ENCODE results near the gene ZNF664. TPM values are rescaled to one million over a fixed set of nuclear protein-coding genes. Genes with fewer than 3 reads are reported as not detected.

Gene ZNF664
- total RNA-seq, 2 experiments from 2014 or later = 42.2 to 46.0 TPM

- intact Hi-C loops (cut with micrococcal nuclease) = no loop called here
- CTCF ChIA-PET = interaction anchor here (1.6 kb wide), 1 partner anchor 11 kb away, joined by 6 read pairs; no protein-coding TSS in a partner anchor
- Mint-ChIP-seq H3K4me3 (no peak overlapping the region), H3K27ac (no peak overlapping the region), H3K4me1 (ENCODE audit: low read depth) (no peaks in the 10 kb centered on the region), H3K9me3 (no peaks in the 10 kb centered on the region), H3K36me3 (ENCODE audit: low read depth) (no peaks in the 10 kb centered on the region), H3K27me3 (ENCODE audit: low read depth) (no peaks in the 10 kb centered on the region)
- no peak for DNase-seq
These were observed 51.8 kb downstream of the ZNF664 start for GRCh38 chr12:124024776-124025175.

DNA sequence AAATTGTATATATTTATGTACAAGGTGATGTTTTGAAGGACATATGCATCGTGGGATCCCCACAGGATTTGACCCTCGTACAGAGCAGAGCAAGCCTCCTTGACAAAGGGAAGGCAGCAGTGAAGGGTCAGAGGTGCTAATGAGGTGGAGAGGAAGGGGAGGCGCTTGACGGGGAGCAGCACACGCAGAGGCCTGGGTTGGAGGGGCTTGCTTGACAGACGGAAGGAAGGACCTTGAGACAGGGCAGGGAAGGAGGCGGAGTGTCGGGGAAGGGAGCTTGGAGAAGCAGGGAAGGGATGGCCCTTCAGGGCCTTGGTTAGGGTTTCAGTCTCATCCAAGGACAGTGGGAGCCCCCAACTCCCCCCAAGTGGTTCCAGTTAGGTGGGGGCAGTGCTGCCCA lies 52.6 kb downstream of the ZNF664 start:
- Mint-ChIP-seq H3K27me3 (ENCODE audit: low read depth) (no peaks in the 10 kb centered on the region), H3K9me3 (no peaks in the 10 kb centered on the region), H3K4me3 (no peak overlapping the region), H3K27ac (no peak overlapping the region), H3K4me1 (ENCODE audit: low read depth) (no peaks in the 10 kb centered on the region), H3K36me3 (ENCODE audit: low read depth) (no peaks in the 10 kb centered on the region)
- intact Hi-C loops (cut with micrococcal nuclease) = no loop called here
- no peak for DNase-seq
- CTCF ChIA-PET = interaction anchor here (0.5 to 1.6 kb wide), 3 partner anchors 10 to 261 kb away, joined by 3 to 6 read pairs (median 3); no protein-coding TSS in a partner anchor

DNA sequence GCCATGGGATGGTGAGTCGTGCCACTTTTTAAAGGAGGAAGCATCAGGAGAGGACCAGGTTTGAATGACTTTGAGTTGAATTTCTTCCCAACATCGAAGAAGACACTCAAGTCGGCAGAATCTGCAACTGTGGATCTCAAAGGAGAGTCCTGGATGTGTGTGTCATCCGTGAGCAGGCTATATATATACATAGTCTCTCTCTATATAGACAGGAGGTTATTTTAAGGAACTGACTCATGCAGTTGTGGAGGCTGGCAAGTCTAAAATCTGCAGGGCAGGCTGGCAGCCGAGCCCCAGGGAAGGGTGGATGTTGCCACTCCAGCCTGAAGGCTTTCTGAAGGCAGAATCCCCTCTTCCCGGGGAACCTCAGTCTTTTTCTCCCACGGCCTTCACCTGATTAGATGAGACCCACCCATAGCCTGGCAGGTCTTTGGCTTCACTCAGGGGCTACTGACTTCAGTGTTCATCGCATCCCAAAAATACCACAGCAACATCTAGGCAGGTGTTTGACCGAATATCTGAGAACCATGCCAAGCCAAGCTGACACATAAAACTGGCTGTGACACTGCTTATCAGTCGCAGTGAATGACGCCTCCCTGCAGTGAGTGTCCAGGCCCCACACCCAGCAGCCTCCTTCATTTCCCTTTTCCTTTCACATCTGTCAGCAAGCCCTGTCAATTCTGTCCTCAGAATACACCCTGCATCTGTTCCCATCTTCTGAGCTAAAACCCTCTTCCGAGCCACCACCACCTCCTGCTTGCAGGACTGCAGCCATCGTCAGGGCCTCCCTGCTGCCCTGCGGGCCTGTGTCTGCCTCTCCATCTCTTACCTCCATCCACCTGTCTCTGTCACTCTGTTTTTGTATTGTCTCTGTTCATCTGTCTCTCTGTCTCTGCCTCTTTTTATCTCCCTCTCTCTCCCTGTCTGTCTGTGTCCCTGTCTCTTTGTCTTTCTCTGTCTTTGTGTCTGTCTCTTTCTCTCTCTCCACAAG lies 54.0 kb downstream of the ZNF664 start:
- CTCF ChIA-PET = no interaction called here
- no peaks in the 10 kb centered on the region for H3K4me1 Mint-ChIP-seq (ENCODE audit: low read depth)
- H3K27ac Mint-ChIP-seq = no peak overlapping the region
- H3K27me3 Mint-ChIP-seq (ENCODE audit: low read depth) = no peaks in the 10 kb centered on the region
- no peaks in the 10 kb centered on the region for H3K9me3 Mint-ChIP-seq
- no peaks in the 10 kb centered on the region for H3K36me3 Mint-ChIP-seq (ENCODE audit: low read depth)
- H3K4me3 Mint-ChIP-seq = no peak overlapping the region
- intact Hi-C loops (cut with micrococcal nuclease) = no loop called here
- no peak for DNase-seq

DNA sequence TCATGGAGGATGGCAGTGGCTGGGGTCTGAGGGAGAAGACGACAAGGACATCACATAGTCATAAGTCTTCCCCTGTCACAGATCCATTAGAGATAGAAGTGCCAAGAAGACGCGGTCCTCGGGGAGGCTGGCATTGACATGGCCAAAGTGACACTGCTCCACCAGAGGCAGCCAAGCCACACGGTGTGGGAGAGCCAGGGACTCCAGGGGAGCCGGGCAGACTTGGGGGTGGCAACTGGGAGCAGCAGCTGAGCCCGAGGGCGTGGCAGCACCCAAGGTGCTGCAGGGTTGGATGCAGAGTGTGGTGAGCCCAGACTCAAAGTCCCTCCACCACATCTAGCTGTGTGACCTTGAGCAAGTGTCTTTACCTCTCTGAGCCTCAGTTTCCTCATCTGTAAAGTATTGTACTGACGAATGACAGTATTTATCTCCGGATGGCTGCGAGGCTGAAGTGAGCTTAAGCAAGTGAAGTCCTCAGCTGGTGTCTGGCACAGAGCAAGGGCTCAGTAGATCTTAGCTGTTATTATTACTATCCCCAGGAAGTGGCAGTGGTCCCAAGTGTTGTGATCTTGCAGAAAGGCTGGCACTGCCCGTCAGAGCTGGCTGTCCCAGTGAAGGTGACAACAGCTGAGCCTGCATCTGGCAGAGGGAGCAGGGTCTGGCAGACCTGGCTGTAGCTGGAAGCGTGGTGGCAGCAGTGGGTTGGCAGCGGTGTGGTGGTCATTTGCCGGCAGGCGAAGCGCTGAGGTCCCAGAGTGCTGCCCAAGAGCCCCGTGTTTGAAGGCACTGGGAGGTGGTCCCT lies 54.9 kb downstream of the ZNF664 start:
- Mint-ChIP-seq H3K4me1 (ENCODE audit: low read depth) (no peaks in the 10 kb centered on the region), H3K27ac (no peak overlapping the region), H3K4me3 (no peak overlapping the region), H3K27me3 (ENCODE audit: low read depth) (no peaks in the 10 kb centered on the region), H3K36me3 (ENCODE audit: low read depth) (no peaks in the 10 kb centered on the region), H3K9me3 (no peaks in the 10 kb centered on the region)
- no peak for DNase-seq
- intact Hi-C loops (cut with micrococcal nuclease) = no loop called here
- CTCF ChIA-PET = interaction anchor here (0.6 kb wide), 1 partner anchor 12 kb away, joined by 3 read pairs; no protein-coding TSS in a partner anchor

DNA sequence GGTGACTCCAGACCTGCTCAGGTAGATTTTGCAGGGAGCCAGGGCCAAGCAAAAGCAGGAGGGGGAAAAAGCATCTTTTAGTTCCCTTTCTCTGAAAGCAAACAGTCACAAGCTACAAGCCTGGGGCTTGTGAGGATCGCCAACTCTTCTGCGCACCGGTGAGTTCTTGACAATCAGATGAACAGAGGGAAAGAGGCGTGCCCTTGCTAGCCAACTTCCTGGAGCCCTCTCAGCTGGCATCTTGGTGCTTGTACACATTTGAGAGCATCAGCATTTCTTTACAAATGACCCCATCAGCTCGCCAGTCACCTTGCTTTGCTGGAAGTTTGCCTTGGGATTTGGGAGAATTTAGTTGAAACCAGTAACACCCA lies 55.5 kb downstream of the ZNF664 start:
- no peak overlapping the region for H3K27ac Mint-ChIP-seq
- H3K9me3 Mint-ChIP-seq = no peaks in the 10 kb centered on the region
- H3K27me3 Mint-ChIP-seq (ENCODE audit: low read depth) = peaks cover 2% of the 10 kb centered on the region
- DNase-seq = no peak
- no peak overlapping the region for H3K4me3 Mint-ChIP-seq
- intact Hi-C loops (cut with micrococcal nuclease) = no loop called here
- H3K4me1 Mint-ChIP-seq (ENCODE audit: low read depth) = no peaks in the 10 kb centered on the region
- no peaks in the 10 kb centered on the region for H3K36me3 Mint-ChIP-seq (ENCODE audit: low read depth)
- CTCF ChIA-PET = interaction anchor here (0.6 kb wide), 1 partner anchor 11 kb away, joined by 3 read pairs; no protein-coding TSS in a partner anchor

- Mint-ChIP-seq H3K4me1 (ENCODE audit: low read depth) (no peaks in the 10 kb centered on the region), H3K27ac (no peak overlapping the region), H3K4me3 (no peak overlapping the region), H3K9me3 (no peaks in the 10 kb centered on the region), H3K27me3 (ENCODE audit: low read depth) (peaks cover 2% of the 10 kb centered on the region), H3K36me3 (ENCODE audit: low read depth) (no peaks in the 10 kb centered on the region)
- DNase-seq = no peak
- intact Hi-C loops (cut with micrococcal nuclease) = loop anchor here (10.0 kb wide), 1 partner anchor 535 kb away; the partner anchor contains the start of gene NCOR2
- CTCF ChIA-PET = interaction anchor here (1.8 to 2.8 kb wide), 2 partner anchors 15 to 125 kb away, joined by 4 to 21 read pairs; no protein-coding TSS in a partner anchor
These were observed 57.0 kb downstream of the ZNF664 start for GRCh38 chr12:124030008-124030407.

GRCh38 chr12:124030510-124030909 lies 57.5 kb downstream of the ZNF664 start:
- CTCF ChIA-PET = interaction anchor here (1.2 to 2.8 kb wide), 3 partner anchors 14 to 126 kb away, joined by 3 to 21 read pairs (median 4); no protein-coding TSS in a partner anchor
- H3K27ac Mint-ChIP-seq = no peak overlapping the region
- no peak for DNase-seq
- H3K4me1 Mint-ChIP-seq (ENCODE audit: low read depth) = no peaks in the 10 kb centered on the region
- peaks cover 2% of the 10 kb centered on the region for H3K27me3 Mint-ChIP-seq (ENCODE audit: low read depth)
- H3K4me3 Mint-ChIP-seq = no peak overlapping the region
- H3K36me3 Mint-ChIP-seq (ENCODE audit: low read depth) = no peaks in the 10 kb centered on the region
- intact Hi-C loops (cut with micrococcal nuclease) = loop anchor here (10.0 kb wide), 1 partner anchor 534 kb away; the partner anchor contains the start of gene NCOR2
- no peaks in the 10 kb centered on the region for H3K9me3 Mint-ChIP-seq

DNA sequence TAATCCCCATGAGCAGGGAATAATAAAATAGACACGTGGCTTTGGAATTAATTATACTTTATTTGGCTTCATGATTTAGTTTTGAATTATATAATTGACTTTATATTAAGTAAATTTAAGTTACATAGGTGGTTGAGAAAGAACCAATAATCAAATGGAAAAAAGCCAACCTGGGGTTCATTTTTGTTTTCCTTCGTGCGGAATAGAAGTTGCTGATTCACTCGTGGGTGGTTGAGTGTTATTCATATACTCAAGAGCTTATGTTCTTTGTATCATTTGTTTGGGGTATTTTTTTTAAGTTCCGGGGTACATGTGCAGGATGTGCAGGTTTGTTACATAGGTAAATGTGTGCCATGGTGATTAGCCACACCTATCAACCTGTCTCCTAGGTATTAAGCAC lies 58.0 kb downstream of the ZNF664 start:
- Mint-ChIP-seq H3K27ac (no peak overlapping the region), H3K36me3 (ENCODE audit: low read depth) (no peaks in the 10 kb centered on the region), H3K27me3 (ENCODE audit: low read depth) (peaks cover 2% of the 10 kb centered on the region), H3K4me3 (no peak overlapping the region), H3K4me1 (ENCODE audit: low read depth) (no peaks in the 10 kb centered on the region), H3K9me3 (no peaks in the 10 kb centered on the region)
- CTCF ChIA-PET = interaction anchor here (0.7 to 2.8 kb wide), 8 partner anchors 11 to 610 kb away, joined by 3 to 21 read pairs (median 4); no protein-coding TSS in a partner anchor
- no peak for DNase-seq
- intact Hi-C loops (cut with micrococcal nuclease) = loop anchor here (10.0 kb wide), 1 partner anchor 534 kb away; the partner anchor contains the start of gene NCOR2

DNA sequence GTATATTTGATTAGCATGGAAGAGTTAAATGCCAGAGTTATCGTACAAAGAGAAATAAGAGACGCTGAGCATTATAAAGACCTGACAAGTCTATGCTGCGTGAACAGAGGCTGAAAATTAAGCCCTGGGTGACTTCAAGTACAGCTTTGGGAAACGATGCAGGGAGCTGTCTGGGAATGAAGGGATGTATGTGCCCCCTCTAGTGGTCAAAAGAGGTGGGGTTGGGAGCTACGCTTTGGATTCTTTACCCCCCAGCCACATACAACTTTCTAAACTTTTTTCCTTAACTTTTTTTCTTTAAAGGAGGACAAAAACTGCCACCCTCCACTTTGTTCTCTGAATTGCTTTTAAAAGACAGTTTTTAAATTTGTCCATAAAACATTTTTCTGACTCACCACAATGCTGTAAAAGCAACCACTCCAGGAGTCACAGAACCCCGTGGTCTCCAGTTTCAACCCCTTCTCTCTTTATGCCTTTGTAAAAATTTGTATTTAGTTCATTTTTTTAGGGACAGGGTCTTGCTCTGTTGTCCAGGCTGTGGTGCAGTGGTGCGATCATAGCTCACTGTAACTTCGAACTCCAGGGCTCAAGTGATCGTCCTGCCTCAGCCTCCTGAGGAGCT lies 59.4 kb downstream of the ZNF664 start:
- Mint-ChIP-seq H3K9me3 (no peaks in the 10 kb centered on the region), H3K4me3 (no peak overlapping the region), H3K36me3 (ENCODE audit: low read depth) (no peaks in the 10 kb centered on the region), H3K27ac (no peak overlapping the region), H3K27me3 (ENCODE audit: low read depth) (peaks cover 2% of the 10 kb centered on the region), H3K4me1 (ENCODE audit: low read depth) (no peaks in the 10 kb centered on the region)
- CTCF ChIA-PET = interaction anchor here (0.5 to 2.8 kb wide), 22 partner anchors 9 to 768 kb away, joined by 3 to 21 read pairs (median 4); no protein-coding TSS in a partner anchor
- peak; percentile 55 for DNase-seq
- intact Hi-C loops (cut with micrococcal nuclease) = loop anchor here (1.0 to 10.0 kb wide), 2 partner anchors 127 to 532 kb away; partner anchors contain the start of gene NCOR2

DNA sequence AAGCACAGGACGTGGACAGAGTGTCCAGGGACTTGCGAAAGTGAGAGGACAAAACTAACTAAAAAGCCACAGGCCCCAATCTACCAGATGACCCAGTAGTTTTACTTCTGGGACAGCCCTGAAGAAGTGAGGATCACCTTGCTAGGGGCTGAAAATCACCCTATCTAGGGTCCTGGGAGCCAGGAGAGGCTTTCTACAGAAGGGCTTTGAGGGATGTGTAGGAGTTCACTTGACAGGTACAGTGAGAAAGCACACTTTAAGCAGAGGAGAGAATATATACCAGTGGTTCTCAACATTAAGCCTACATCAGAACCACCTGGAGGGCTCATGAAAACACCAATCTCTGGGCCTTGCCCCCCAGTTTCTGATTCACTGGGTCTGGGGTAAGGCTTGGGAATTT lies 60.8 kb downstream of the ZNF664 start:
- DNase-seq = no peak
- Mint-ChIP-seq H3K36me3 (ENCODE audit: low read depth) (no peaks in the 10 kb centered on the region), H3K27ac (no peak overlapping the region), H3K4me3 (no peak overlapping the region), H3K27me3 (ENCODE audit: low read depth) (peaks cover 2% of the 10 kb centered on the region), H3K4me1 (ENCODE audit: low read depth) (no peaks in the 10 kb centered on the region), H3K9me3 (no peaks in the 10 kb centered on the region)
- intact Hi-C loops (cut with micrococcal nuclease) = loop anchor here (10.0 kb wide), 1 partner anchor 531 kb away; the partner anchor contains the start of gene NCOR2
- CTCF ChIA-PET = no interaction called here

DNA sequence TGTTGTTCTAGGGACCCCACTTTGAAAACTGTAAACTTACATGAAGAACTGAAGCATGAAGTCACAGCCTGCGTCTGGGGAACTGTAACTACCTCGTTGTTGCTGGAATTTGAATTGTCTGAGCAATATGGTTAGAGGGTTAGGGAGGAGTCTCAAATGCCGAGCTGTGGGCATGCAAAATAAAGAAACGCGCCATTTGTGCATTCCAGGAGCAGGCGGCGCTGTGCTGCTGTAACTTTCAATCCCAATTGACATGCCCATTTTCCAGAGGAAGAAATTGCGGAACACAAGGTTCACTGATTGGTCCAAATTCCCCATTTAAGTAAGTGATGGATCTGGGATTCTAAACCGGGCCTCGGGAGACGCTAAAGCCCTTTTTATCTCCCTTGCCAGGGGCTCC lies 61.3 kb downstream of the ZNF664 start:
- H3K4me1 Mint-ChIP-seq (ENCODE audit: low read depth) = no peaks in the 10 kb centered on the region
- CTCF ChIA-PET = no interaction called here
- no peak overlapping the region for H3K27ac Mint-ChIP-seq
- H3K4me3 Mint-ChIP-seq = no peak overlapping the region
- H3K27me3 Mint-ChIP-seq (ENCODE audit: low read depth) = peaks cover 2% of the 10 kb centered on the region
- H3K36me3 Mint-ChIP-seq (ENCODE audit: low read depth) = no peaks in the 10 kb centered on the region
- no peaks in the 10 kb centered on the region for H3K9me3 Mint-ChIP-seq
- DNase-seq = no peak
- intact Hi-C loops (cut with micrococcal nuclease) = loop anchor here (10.0 kb wide), 1 partner anchor 531 kb away; the partner anchor contains the start of gene NCOR2
